Motor neuron (in vitro differentiated cells): ENCODE results near the gene CTBS. TPM values are rescaled to one million over a fixed set of nuclear protein-coding genes. Genes with fewer than 3 reads are reported as not detected.
A peak's percentile ranks its signal among the peaks of the same experiment; 100 is the strongest.

Experiments
- ATAC-seq, 8 experiments: fragments of 200-7000 bp; cut with Tn5 transposase; replicated peaks in 6 of 8; 2 replicates each; pipeline ENCODE4 v1.8.0; 2021; ENCODE audit warnings: mild to moderate bottlenecking in 8 of 8, moderate library complexity in 8 of 8
- H3K27ac ChIP-seq, 2 donors: fragments of 250-450 bp; sonication (Bioruptor Pico); 2 replicates each; pipeline ENCODE4 v1.9.0; 2021; ENCODE audit warnings: antibody characterized with exemption in 2 of 2, mild to moderate bottlenecking in 2 of 2, moderate library complexity in 1 of 2
- H3K4me1 ChIP-seq, 2 donors: fragments of 250-450 bp; sonication (Bioruptor Pico); replicated peaks in 1 of 2; 2 replicates each; pipeline ENCODE4 v1.6.1; 2021; ENCODE audit warnings: antibody characterized with exemption in 2 of 2, mild to moderate bottlenecking in 2 of 2, moderate library complexity in 1 of 2
- H3K4me3 ChIP-seq, 5 donors: fragments of 250-450 bp; sonication (Bioruptor Pico); 2 replicates each; pipeline ENCODE4 v1.9.0; 2021; ENCODE audit warnings: antibody characterized with exemption in 5 of 5, mild to moderate bottlenecking in 5 of 5, moderate library complexity in 4 of 5
- WGBS, 10 experiments: fragments of 450-650 bp; shearing (Covaris generic); methylation state at CpG; one replicate each; pipeline ENCODE4 v1.0.0; 2022; 5-methylcytosine and 5-hydroxymethylcytosine counted together
- in situ Hi-C, 9 experiments: fragments of 400-800 bp; cut with MboI; loops; one replicate each; pipeline ENCODE4 v1.15.0; 2021; ENCODE audit warnings: low sequenced_read_pairs in 9 of 9, low pct_unique_long_range_greater_than_20kb in 2 of 9; ENCODE audit not compliant: unreplicated experiment in 9 of 9
- total RNA-seq, 8 experiments: library from RNA; unstranded; fragments of 300-600 nt; gene quantifications; 2 replicates each; pipeline versions ENCODE4 v1.2.3 to v1.2.4, GENCODE V29; 2022

Gene CTBS
- total RNA-seq, 8 experiments from 2014 or later: 2.3 to 15.4 (median 5.5) TPM

DNA sequence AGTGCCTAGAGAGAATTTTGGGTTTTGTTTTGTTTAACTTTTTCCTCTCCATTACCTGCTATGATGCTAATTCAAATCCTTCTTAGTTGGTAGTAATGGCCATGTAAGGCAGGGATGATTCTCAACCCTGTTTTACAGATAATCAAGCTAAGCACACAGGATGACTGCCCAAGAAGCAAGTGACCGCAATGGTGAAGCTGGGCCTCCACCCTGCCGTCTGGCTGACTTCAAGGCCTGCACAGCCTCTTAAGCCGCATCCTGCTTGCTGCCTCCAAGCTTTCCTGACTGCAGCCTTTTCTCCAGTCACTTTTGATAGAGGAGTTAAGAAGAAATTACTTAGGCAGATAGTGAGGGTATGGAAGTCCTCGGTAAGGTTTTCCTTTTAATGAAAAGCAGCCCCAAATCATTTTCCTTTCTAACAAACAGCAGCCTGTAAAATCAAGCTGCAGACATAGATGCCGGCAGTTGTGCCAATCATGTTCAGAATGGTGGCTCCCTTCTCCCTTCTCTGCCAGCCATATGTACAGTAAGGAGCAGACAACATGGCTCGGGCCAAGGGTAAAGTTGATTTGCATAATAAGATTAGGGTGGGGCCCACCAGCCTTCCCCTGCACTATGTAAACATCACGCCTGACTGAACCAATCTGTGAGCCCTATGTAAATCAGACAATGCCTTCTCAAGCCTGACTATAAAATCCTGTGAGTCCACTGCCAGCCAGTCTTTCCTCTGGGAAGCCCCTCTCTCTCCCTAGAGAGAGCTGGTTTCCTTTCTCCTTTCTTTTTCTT lies 8.8 kb upstream of the CTBS start:
- in situ Hi-C loops: no loop called here
- Histone ChIP-seq H3K4me1 (peaks cover 17 to 21% of the 10 kb centered on the region in 2 donors), H3K4me3 (no peak overlapping the region), H3K27ac (peak overlapping the region in 1 of 2 donors; percentile 21)
- peak; percentile 83 to 99 (median 98) for ATAC-seq
- WGBS, 10 experiments: 40 to 100% (median 48%) methylated on average over 1 to 7 of the region's 7 CpGs; no CpG with 5 or more reads in 2 of the 10 experiments

DNA sequence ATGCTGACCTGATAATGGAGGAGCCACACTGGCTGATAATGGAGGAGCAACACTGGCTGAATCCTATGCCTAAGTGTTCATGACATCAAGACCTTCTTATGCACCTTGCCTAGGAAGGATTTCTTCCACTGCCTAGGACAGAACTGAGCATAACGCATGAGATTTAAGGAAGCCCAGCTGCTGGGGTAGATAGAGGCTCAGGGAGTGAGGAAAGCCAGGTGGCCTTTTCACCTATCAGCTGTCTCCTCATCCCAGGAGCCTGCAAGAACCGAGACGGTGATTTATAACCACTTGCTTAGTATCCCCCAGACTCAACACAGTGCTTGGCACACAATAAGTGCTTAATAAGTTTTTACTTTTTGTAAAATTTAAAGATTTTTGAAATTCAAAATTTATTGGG lies 7.4 kb upstream of the CTBS start:
- Histone ChIP-seq H3K4me3 (no peak overlapping the region), H3K27ac (no peak overlapping the region), H3K4me1 (peaks cover 17 to 21% of the 10 kb centered on the region in 2 donors)
- in situ Hi-C loops: no loop called here
- no peak for ATAC-seq
- WGBS, 10 experiments: 73 to 100% (median 88%) methylated on average over 3 of the region's 3 CpGs; no CpG with 5 or more reads in 4 of the 10 experiments

DNA sequence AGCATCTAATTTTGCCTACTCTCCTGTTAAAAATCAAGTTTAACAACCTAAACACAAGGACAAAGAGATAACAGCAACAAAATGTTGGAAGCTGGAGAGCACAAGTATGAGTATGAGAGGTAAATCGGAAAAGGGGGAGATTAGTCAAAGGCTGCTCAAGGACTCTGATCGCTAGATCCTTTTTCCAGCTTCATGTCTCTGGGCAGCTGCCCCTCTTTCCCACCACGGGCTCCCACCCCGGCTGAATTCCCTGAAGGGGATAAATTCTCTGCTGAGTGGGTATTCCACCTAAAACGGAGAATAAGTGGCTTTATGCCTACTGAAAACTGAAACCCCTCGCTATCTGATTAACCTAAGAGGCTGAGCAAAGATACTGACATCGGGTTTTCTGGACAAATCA lies 696 bp upstream of the CTBS start:
- 43 to 100% (median 67%) methylated on average over 1 to 6 of the region's 7 CpGs; no CpG with 5 or more reads in 1 of the 10 experiments for WGBS, 10 experiments
- H3K4me3 ChIP-seq: peak overlapping the region in 3 of 5 donors; percentile 43 to 80 (median 47)

DNA sequence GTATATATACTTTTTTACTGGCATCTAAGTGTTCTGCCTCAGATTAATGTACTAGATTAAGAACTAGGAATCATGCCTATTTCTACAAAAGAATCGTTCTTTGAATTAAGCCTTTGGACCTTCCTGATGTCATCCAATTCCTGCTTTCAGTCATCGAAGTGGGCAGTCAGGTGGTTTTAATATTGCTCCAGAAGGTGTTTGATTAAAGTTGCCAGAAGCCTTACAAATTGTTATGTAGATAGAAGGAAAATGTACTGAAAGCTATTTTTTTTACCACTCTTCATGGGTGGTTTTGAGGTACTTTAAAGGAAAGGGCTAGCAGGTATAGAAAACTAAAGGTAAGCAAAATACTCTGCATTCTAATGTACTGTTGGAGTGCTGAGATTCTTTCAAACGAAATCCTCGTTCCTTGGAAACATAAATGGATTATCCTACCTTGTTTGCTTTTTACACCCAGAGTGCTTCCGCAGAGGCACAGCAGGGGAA lies 716 bp downstream of the CTBS start:
- 0 to 71% (median 11%) methylated on average over 1 to 5 of the region's 5 CpGs for WGBS, 10 experiments
- Histone ChIP-seq H3K4me3 (peak overlapping the region; percentile 40 to 80 (median 47)), H3K27ac (peak overlapping the region in 1 of 2 donors; percentile 79), H3K4me1 (peaks cover 3 to 15% of the 10 kb centered on the region in 2 donors)
- no peak for ATAC-seq
- in situ Hi-C loops: no loop called here

More for the DNA sequence above, 696 bp upstream of the CTBS start:
- ATAC-seq: no peak
- H3K27ac ChIP-seq: no peak overlapping the region
- in situ Hi-C loops: no loop called here
- H3K4me1 ChIP-seq: peaks cover 3 to 15% of the 10 kb centered on the region in 2 donors

DNA sequence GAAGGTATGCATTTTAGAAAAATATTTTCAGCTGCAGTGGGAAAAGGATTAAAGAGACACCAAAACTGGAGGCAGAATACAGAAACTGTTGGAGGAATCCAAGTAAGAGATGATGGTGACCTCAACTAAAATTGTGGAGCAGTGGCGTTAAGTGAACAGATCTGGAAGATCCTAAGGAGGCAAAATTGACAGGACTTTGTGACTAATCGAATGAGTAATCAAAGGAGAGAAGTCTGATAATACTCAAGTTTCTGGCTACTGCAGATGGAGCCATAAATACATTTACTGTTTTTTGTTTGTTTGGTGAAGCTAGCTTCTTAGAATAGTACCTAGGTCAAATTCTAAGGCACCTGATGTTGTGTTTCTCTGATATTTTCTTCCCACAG lies 3.1 kb downstream of the CTBS start:
- ATAC-seq: no peak
- WGBS, 10 experiments: 46 to 100% (median 94%) methylated on average over 1 to 2 of the region's 2 CpGs; no CpG with 5 or more reads in 1 of the 10 experiments
- Histone ChIP-seq H3K27ac (no peak overlapping the region), H3K4me3 (no peak overlapping the region), H3K4me1 (peaks cover 3 to 15% of the 10 kb centered on the region in 2 donors)
- in situ Hi-C loops: no loop called here

DNA sequence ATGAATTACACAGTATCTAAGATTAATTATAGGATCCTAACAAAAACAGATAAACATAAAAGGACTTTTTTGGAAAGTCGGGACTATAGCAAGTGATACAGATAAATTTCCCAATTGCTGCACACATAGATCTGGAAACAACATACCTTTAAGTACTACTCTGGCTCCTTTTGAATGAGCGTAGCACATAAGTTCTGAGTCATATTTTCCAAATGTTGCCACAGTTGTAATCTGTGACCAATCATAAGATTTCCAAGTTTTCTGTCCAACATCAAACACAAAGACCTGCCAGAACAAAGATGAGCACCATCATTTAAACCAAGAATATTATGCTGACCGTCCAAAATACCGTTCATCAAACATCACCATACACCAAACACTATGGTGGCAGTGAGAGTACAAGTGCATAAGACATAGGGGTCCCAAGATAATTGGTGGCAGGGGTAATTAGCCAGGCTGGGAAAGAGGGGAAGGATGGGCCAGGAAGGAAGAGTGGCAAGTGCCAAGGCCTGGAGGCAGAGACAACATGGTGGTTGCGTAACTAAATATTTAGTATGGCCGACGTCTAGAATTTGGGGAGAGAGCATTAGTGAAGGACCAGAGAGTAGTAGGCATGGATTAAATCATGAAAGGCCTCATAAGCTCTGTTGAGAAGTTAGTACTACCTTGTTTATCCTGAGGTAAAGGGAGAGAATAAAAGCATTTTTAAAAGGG lies 3.6 kb downstream of the CTBS start:
- WGBS, 10 experiments: 93 to 100% (median 97%) methylated on average over 1 to 7 of the region's 7 CpGs
- no peak overlapping the region for H3K4me3 ChIP-seq
- in situ Hi-C loops: no loop called here
- ATAC-seq: no peak
- peaks cover 3 to 15% of the 10 kb centered on the region in 2 donors for H3K4me1 ChIP-seq
- H3K27ac ChIP-seq: no peak overlapping the region

DNA sequence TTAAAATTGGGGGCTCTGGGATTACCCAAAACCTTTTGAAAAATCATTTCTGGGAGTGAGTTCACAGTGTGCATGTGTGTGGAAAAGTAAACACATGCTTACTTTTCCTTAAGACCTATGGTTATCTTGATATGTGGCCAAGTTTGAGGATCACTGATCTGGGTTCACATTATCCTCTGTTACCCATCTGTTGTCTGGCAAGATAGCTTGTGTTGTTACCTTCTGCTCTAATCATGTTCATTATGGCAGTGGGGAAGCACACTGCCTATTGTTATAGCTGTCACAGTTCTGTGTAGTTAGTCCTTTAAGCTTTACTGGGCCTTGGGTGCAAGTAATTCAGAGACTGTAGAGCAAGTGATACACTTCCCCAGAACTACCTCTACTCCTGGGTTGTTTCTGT lies 5.0 kb downstream of the CTBS start:
- ATAC-seq: no peak
- in situ Hi-C loops: no loop called here

DNA sequence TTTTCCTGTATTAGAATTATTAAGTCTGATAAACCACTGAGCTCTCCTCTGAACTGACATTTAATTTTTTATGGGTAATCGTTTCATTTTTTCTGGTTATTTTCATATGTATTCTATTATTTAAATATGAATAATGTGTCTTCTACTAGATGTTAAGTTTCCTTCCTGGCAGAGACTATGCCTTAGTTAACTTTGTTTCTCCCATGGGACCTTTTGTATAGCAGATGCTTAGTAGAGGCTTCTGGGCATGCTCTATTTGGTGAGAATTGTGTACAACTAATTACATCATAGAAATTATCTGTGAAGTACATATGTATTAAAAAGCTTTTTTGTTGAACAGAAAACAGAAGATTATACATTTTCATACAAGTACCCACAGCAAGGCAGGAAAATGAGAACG lies 23.4 kb downstream of the CTBS start:
- in situ Hi-C loops: no loop called here

More for the DNA sequence above, 5.0 kb downstream of the CTBS start:
- Histone ChIP-seq H3K4me1 (peaks cover 3 to 12% of the 10 kb centered on the region in 2 donors), H3K27ac (no peak overlapping the region), H3K4me3 (no peak overlapping the region)

DNA sequence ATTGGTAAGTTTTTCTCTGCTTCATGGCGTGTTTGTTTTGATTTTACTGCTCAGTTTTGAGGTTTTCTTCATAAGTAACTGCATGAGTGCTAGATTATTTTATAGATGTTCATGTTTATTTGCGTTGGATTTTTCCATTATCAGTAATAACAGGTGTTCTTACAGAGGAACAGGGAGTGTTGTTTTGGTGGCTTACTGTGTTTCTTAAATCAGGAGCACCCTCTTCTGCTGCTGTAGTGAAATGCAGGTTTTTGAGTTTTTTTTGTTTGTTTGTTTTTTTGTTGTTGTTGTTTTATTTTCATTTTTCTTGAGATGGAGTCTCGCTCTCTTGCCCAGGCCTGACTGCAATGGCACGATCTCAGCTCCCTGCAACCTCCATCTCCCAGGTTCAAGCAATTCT lies 32.6 kb downstream of the CTBS start:
- WGBS, 10 experiments: 68 to 100% (median 89%) methylated on average over 2 to 4 of the region's 4 CpGs; no CpG with 5 or more reads in 1 of the 10 experiments
- in situ Hi-C loops: no loop called here
- no peak overlapping the region for H3K4me3 ChIP-seq
- H3K4me1 ChIP-seq: no peaks in the 10 kb centered on the region
- ATAC-seq: no peak
- no peak overlapping the region for H3K27ac ChIP-seq

More for the DNA sequence above, 23.4 kb downstream of the CTBS start:
- WGBS, 10 experiments: 19 to 100% (median 84%) methylated on average over 1 to 2 of the region's 2 CpGs
- no peak overlapping the region for H3K27ac ChIP-seq
- H3K4me3 ChIP-seq: no peak overlapping the region
- ATAC-seq: no peak
- peaks cover 0 to 4% of the 10 kb centered on the region in 2 donors for H3K4me1 ChIP-seq

DNA sequence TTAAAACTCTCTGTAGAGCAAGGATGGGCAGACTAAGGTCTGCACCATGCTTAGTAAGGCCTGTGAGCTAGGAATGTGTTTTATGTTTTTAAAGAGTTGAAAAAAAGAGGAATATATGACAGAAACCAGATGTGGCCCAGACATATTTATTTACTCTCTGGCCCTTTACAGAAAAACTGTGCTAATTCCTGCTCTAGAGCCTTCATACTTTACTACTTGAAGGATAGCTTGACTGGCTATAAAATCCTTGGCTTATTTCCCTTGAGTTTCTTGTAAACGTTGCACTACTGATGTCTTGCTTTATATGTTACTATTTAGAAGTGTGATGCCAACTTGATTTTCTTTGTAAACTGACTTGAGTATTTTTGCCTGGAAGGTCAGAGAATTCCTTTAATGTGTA lies 33.5 kb downstream of the CTBS start:
- no peak for ATAC-seq
- H3K4me1 ChIP-seq: no peaks in the 10 kb centered on the region
- 0 to 100% (median 69%) methylated on average over 1 of the region's 1 CpG; no CpG with 5 or more reads in 6 of the 10 experiments for WGBS, 10 experiments
- in situ Hi-C loops: no loop called here
- H3K27ac ChIP-seq: no peak overlapping the region
- H3K4me3 ChIP-seq: no peak overlapping the region

DNA sequence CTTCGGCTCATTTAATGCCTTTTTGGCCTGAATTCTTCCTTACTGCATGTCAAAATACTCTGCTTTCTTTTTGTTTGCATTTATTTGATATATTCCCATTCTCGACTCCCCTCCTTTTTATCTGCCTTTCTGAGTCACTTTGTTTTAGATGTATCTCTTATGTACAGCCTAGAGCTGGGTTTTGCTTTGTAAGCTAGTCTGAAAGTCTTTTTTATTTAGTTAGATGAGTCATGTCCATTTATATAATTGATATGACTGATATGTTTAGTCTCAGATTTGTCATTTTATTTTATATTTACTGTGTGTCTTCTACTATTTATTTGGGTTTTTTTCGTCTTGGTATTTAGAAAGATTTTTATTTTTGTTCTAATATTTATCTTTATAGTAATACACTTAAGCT lies 34.3 kb downstream of the CTBS start:
- Histone ChIP-seq H3K27ac (no peak overlapping the region), H3K4me3 (no peak overlapping the region), H3K4me1 (no peaks in the 10 kb centered on the region)
- WGBS, 10 experiments: 47 to 93% (median 82%) methylated on average over 3 of the region's 3 CpGs
- ATAC-seq: no peak
- in situ Hi-C loops: no loop called here

DNA sequence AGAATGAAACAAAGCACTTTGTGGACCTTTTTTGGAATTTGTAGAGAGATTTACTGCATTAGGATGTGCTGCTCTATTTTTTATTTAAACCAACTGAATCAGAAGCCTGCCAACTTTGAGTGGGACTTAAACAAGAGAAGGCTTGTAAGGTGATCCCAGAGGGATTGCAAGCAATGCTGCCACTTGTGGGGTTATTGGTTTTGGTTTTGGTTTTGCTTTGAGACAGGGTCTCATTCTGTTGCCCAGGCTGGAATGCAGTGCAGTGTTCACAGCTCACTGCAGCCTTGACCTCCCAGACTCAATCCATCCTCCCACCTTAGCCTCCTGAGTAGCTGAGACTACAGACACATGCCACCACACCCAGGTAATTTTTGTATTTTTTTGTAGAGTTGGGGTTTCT lies 35.6 kb downstream of the CTBS start:
- no peaks in the 10 kb centered on the region for H3K4me1 ChIP-seq
- in situ Hi-C loops: no loop called here

DNA sequence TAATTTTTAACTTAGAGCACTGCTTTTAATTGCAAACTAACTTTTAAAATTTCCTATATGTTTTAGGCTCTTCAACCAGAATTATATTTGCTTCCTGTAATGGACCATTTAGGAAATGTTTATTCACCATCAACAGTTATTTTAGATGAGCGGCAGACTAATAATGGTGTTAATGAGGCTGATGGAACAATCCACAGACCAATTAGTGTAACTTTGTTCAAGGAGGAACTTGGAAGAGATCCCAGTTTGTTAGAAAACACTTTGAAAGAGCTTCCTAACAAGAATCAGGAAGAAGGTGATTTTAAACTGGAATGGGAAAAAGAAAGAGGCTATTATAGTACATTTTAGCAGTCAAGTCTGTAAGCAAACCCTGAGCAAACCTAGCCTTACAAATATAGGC lies 48.5 kb downstream of the CTBS start:
- in situ Hi-C loops: no loop called here
- ATAC-seq: no peak
- WGBS, 10 experiments: 85 to 100% (median 97%) methylated on average over 1 of the region's 1 CpG; no CpG with 5 or more reads in 4 of the 10 experiments
- no peaks in the 10 kb centered on the region for H3K4me1 ChIP-seq
- no peak overlapping the region for H3K4me3 ChIP-seq
- no peak overlapping the region for H3K27ac ChIP-seq

More for the DNA sequence above, 35.6 kb downstream of the CTBS start:
- no peak overlapping the region for H3K27ac ChIP-seq
- ATAC-seq: no peak
- no peak overlapping the region for H3K4me3 ChIP-seq
